Caki2 (cell line): ENCODE measurements around the gene POLR1A. TPM values are rescaled to one million over a fixed set of nuclear protein-coding genes. Genes with fewer than 3 reads are reported as not detected.

Experiments used
- DNase-seq: peaks from one replicate; pipeline ENCODE4 v3.0.0-alpha.2; 2015; ENCODE audit warnings: low read depth
- in situ Hi-C: cut with HindIII; loops from 2 replicates; pipeline ENCODE4 v1.10.0; 2016; ENCODE audit warnings: low sequenced_read_pairs, low pct_unique_long_range_greater_than_20kb, mixed read lengths
- total RNA-seq: library from RNA; depleted of rRNA; stranded (reverse); fragments of >200 nt; shearing (Covaris generic); gene quantifications from 2 replicates; pipeline ENCODE4 v1.2.3, GENCODE V29; 2014; ENCODE audit warnings: low replicate concordance

The POLR1A gene
- total RNA-seq, 1 experiment from 2014 or later = 13.5 TPM

- in situ Hi-C loops = no loop called here
- DNase-seq = no peak
These were observed 3.5 kb downstream of the POLR1A start for GRCh38 chr2:86102157-86102556.

- in situ Hi-C loops = no loop called here
- DNase-seq = no peak
These were observed 7.8 kb downstream of the POLR1A start for GRCh38 chr2:86097913-86098312.

GRCh38 chr2:86097114-86097896 is 8.4 kb downstream of the POLR1A start:
- in situ Hi-C loops = no loop called here
- DNase-seq = no peak

- in situ Hi-C loops = no loop called here
These were observed 11.5 kb downstream of the POLR1A start for GRCh38 chr2:86094229-86094628.

GRCh38 chr2:86087936-86088850 is 17.5 kb downstream of the POLR1A start:
- in situ Hi-C loops = no loop called here
- DNase-seq = no peak

More at GRCh38 chr2:86094229-86094628, 11.5 kb downstream of the POLR1A start:
- no peak for DNase-seq

GRCh38 chr2:86082756-86083155 is 22.9 kb downstream of the POLR1A start:
- DNase-seq = no peak
- in situ Hi-C loops = loop anchor here (5.0 kb wide), 1 partner anchor 45 kb away; no protein-coding TSS in a partner anchor

GRCh38 chr2:86081724-86082123 is 24.0 kb downstream of the POLR1A start:
- in situ Hi-C loops = loop anchor here (5.0 kb wide), 1 partner anchor 44 kb away; no protein-coding TSS in a partner anchor
- DNase-seq = no peak

GRCh38 chr2:86079981-86080911 is 25.4 kb downstream of the POLR1A start:
- peak; percentile 50 for DNase-seq
- in situ Hi-C loops = loop anchor here (5.0 kb wide), 1 partner anchor 43 kb away; no protein-coding TSS in a partner anchor

GRCh38 chr2:86078774-86079545 is 26.7 kb downstream of the POLR1A start:
- in situ Hi-C loops = no loop called here
- DNase-seq = peak; percentile 39

- in situ Hi-C loops = no loop called here
- DNase-seq = no peak
These were observed 29.8 kb downstream of the POLR1A start for GRCh38 chr2:86075886-86076285.

GRCh38 chr2:86074811-86075210 is 30.9 kb downstream of the POLR1A start:
- in situ Hi-C loops = no loop called here
- no peak for DNase-seq

- DNase-seq = no peak
These were observed 31.4 kb downstream of the POLR1A start for GRCh38 chr2:86074256-86074655.

GRCh38 chr2:86073225-86073624 is 32.5 kb downstream of the POLR1A start:
- DNase-seq = no peak
- in situ Hi-C loops = no loop called here

More at GRCh38 chr2:86074256-86074655, 31.4 kb downstream of the POLR1A start:
- in situ Hi-C loops = no loop called here

GRCh38 chr2:86072271-86072858 is 33.3 kb downstream of the POLR1A start:
- in situ Hi-C loops = no loop called here
- peak; percentile 69 for DNase-seq

- no peak for DNase-seq
- in situ Hi-C loops = no loop called here
These were observed 34.8 kb downstream of the POLR1A start for GRCh38 chr2:86070868-86071267.

GRCh38 chr2:86069783-86070339 is 35.8 kb downstream of the POLR1A start:
- no peak for DNase-seq
- in situ Hi-C loops = no loop called here
